Stimulated activated CD8-positive, alpha-beta memory T cell treated with anti-CD3 and anti-CD28 coated beads, Interleukin-7, amount 100 ng/mL, for 24 hours (primary cell): Measurements from ENCODE around the gene ZNF668.
"Not testable (repeated sequence)": the region's sequence is repeated elsewhere in the genome, so short reads cannot be mapped to it uniquely, and the experiment has no call there.

Experiments
- DNase-seq: peaks from one replicate; pipeline ENCODE4 v3.0.0-alpha.2; 2020; ENCODE audit warnings: low read depth

Gene ZNF668

DNA sequence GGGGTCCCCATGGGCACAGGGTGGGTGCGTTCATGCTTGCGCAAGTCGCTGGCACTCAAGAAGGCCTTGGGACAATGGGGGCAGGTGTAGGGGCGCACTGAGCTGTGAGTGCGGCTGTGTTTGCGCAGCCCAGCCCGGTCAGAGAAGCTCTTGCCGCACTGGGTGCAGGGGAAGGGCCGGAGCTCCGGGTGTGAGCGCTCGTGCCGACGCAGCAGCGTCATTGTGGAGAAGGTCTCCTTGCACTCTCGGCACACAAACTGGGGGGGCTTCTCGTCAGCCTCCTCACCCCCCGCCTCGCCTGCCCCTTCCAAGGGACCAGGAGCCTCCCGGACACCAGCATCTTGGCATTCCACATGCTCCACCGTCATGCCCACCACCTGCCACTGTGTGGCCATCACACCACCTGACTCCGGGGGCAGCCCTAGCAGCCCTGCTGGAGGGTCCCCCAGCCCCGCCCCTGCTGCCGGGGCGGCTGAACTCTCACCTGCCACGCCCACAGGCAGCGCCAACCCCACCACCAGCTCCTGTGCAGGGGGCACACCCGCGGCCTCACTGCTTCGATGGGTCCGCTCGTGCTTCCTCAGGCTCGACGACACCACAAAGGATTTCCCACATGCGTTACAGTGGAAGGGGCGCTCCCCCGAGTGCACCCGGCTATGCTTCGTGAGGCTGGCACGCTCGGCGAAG lies 12.8 kb downstream of the ZNF668 start:
- no peak for DNase-seq

DNA sequence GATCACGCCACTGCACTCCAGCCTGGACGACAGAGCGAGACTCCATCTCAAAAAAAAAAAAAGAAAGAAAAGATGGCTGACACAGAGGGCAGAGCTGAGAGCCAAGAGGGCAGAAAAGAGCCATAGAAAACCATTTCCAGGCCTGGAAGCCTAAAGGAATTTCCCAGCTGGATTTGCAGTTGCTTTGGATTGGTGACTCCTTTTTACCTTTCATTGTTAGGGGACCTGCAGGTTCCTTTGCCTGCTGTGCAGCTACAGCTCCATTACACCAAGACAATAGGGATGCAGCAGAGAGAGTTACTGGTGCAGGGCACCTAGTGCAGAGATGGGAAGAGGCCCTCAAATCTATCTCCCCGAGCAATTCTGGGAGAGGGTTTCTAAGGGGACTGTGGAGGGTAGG lies 18.4 kb downstream of the ZNF668 start:
- DNase-seq: no peak

DNA sequence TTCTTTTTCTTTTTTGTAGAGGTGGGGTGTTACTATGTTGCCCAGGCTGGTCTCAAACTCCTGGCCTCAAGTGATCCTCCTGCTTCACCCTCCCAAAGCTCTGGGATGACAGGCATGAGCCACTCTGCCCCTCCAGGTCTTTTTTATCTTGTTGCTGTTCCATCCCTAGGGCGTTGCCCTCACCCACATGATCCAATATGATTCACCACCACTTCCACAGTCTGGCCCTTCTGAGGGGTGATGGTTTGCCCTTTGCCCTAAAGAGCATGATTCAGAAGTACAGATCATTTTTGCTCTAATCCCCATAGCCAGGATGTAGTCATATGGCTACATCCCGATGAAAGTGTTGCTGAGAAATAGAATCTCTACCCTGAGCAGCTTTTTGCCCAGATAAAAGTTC lies 21.9 kb downstream of the ZNF668 start:
- DNase-seq: no peak

DNA sequence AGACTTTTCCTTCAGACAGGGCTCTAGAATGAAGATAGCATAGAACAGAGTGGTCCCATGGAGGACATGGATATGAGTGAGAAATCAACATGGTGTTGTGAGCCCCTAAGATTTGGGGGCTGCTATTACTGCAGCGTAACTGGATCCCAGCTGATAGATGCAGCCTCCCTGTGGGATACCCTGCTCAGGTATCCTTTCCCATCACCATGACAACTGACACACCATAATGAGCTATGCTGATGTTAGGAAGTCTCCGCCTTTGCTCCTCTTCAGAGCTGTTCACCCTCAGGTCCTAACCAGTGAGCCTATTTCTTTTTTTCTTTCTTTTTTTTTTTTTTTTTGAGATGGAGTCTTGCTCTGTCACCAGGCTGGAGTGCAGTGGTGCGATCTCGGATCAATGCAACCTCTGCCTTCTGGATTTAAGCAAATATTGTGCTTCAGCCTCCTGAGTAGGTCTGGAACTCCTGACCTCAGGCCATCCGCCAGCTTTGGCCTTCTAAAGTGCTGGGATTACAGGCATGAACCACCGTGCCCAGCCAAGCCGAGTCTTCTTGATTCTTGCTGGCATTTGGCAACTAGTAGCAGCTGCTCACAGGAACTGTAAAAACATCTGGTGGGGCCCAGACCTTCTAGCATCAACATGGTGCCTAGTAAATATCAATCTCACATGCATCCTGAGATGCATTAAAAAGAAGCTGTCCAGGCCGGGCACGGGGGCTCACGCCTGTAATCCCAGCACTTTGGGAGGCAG lies 23.6 kb downstream of the ZNF668 start:
- no peak for DNase-seq

DNA sequence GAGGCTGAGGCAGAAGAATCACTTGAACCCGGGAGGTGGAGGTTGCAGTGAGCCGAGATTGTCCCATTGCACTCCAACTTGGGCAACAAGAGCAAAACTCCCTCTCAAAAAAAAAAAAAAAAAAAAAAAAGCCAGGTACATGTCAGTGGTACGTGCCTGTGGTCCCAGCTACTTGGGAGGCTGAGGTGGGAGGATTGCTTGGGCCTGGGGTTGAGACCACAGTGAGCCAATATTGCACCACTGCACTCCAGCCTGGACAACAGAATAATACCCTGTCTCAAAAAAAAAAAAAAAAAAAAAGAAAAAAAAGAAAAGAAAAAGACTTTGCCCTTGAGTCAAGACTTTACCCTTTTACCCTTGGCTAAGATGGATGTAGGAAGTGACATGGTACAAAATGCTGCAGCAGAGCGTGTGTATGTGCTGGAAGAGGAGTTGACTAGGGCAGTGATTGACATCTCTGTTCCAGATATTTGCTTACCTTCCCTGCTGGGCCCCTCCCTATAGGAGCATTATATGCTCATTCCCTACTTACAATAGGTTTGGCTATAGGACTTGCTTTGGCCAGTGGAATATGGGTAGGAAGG lies 30.1 kb downstream of the ZNF668 start:
- DNase-seq: no peak

DNA sequence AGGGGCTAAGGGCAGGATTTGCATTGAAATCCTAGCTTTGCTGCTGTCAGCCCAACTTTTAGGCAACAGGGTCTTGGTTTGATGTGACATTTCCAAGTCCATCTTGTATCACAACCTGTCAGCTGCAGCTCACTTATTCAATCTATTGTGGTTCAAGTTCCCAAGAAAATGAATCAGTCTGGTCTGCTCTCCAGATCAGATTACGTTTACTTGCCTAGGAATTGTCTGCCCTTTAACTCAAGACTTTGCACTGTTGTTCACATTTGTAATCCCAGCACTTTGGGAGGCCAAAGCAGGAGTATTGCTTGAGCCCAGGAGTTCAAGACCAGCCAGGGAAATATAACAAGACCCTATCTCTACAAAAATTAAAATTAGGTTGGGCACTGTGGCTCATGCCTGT lies 30.7 kb downstream of the ZNF668 start:
- DNase-seq: no peak

DNA sequence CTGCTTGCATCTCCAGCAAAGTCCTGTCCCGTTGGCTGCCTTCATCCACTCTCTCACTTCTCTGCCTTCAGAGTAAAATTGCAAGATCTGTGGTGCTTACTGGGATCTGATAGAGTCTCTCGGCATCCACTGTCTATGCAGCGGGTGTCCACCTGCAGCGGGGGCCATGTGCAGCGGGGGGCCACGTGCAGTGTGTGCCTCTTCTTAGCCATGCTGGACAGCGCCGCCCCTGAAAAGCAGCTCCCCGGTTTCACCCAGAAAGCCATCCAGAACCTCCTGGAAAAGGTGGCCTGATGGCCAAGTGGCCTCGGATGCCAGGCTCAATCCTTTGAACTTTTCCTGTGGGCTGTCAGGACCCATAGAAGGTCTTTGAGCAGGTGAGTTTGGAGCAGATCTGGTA lies 31.2 kb downstream of the ZNF668 start:
- no peak for DNase-seq

DNA sequence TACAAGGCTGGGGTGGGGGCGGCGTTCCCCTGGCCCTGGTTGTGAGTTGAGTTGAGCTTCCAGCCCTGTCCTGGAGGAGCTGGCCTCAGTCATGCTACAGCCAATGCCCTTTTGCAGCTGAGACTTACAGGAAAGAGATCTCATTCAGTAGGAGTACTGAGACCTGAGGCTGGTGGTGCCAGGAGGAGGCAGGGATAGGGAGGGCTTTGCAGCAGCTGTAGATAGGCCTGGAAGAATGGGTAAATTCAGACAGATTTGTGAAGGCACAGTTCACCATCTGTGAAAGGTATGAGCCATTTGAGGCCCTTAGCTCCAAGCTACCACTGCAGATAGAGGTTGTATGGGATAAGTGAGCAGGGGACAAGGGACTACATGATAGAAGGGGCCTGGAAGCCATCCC lies 35.0 kb downstream of the ZNF668 start:
- no peak for DNase-seq

DNA sequence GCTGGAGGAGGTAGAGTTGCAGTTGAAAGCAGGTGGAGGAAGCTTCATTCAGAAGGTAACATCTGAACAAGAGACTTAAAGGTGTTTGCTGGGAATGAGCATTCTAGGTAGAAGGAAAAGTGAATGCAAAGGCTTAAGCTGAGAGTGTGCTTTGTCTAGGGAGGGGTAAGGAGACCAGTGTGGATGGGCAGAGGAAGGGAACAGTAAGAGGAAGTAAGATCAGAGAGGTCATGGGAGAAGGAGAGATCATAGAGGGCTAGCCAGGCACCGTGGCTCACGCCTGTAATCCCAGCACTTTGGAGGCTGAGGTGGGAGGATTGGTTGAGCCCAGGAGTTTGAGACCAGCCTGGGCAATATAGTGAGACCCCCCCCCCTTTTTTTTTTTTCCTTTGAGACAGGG lies 37.3 kb downstream of the ZNF668 start:
- DNase-seq: no peak

DNA sequence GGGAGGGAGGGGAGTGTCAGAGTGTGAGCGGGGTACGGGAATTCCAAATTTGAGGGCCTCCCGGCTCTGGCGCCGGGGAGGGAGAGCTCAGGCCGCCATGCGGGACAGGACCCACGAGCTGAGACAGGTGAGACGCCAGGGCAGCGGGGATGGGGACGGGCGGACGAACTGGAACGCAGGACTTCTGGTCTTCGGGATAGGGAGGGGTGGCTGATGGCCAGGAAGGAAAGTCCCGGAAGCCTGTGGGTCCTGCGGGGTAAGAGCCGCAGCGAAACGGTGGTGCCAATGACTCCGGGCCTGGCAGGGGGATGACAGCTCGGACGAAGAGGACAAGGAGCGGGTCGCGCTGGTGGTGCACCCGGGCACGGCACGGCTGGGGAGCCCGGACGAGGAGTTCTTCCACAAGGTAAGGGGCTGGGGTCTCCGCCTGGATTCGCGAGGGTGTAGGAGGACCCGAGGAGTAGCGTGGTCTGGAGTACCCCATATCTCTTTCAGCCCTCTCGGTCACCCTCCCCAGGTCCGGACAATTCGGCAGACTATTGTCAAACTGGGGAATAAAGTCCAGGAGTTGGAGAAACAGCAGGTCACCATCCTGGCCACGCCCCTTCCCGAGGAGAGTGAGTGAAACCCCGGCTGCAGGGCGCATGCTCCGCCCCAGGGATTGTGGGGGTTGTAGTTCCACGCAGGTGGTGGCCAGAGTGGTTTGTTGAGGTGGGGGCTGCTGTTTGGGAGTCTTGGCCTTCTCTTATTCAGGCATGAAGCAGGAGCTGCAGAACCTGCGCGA lies 40.1 kb downstream of the ZNF668 start:
- DNase-seq: peak; percentile 79

DNA sequence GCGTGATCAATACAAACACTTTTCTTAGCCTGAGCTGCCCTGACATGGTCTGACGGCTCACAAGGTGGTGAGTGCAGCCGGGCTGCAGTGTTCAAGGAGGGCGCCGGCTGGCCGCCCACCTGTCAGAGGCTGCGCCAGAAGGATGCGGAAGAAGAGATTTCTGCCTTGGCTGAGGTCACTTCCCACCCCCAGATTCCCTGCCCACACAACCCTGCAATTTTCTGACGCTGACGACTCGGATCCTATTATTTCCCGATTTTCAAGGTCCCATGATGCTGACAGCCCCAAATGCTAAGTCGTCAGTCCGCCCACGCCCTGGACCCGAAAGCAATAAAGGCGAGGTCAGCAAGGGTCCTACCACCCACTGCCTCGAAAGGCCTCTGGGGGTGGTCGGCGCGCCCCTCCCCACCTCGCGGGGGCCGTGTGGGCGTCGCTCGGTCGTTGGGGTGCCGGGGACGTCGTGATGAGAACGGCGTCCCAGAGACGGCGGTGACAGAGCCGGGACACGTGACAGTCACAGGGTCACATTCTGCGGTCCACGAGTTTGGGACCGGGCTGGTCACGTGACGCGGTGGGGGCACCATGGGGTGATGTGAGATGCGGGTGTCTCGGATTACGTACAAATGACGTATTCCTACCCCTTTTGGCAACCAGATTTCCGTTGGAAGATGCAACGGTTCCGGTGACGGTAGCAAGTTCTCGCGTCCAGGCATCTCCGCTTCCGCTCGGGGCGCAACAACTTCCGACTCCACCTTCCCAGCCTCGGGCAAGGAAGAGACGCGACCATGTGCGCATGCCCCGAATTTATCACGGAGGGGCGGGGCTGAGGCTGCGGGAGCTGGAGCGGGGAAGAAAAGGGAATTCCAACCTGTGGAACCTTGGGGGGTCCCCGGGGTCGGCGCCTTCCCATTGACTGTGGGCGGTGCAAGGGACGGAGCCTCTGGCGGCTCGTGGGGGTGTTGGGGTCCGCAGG lies 41.0 kb downstream of the ZNF668 start, which contains the start of gene STX4:
Gene STX4, plus strand, starts transcription at position 823 of the 973 bp plus-strand sequence. CDS start 248 bp downstream, outside the sequence.
- peak; percentile 98 for DNase-seq

DNA sequence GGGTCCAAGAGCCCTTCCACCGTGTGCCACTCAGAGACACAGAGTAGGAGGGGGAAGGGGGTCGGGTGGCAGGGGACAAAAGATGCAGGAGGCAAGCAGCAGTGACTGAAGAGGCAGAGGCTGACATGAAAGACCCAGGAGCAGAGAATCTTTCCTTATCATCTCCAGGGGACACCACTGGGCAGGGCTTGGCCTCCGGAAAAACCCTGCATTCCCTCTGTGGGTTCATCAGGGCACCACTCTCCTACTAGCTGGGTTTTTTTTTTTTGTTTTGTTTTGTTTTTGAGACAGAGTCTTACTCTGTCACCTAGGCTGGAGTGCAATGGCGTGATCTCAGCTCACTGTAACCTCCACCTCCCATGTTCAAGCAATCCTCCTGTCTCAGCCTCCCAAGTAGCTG lies 42.8 kb downstream of the ZNF668 start:
- DNase-seq: no peak

DNA sequence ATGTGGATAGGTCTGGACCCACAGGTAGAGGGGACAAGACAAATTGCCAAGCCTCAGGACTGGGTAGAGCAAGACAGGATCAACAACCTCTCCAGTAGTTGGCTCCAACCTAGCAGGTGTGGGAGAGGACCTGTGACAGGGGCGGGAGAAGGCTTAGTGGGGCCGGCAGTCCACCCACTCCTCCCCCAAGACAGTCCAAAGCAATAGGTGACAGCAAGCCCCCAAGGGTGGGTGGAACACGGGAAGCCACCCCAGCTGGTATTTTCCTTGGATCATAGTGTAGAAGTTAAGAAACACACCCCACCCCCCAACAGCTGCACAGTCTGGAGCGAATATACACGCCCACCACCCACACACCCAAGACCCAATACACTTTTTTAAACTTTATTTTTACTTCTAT lies 44.8 kb downstream of the ZNF668 start:
- DNase-seq: no peak

DNA sequence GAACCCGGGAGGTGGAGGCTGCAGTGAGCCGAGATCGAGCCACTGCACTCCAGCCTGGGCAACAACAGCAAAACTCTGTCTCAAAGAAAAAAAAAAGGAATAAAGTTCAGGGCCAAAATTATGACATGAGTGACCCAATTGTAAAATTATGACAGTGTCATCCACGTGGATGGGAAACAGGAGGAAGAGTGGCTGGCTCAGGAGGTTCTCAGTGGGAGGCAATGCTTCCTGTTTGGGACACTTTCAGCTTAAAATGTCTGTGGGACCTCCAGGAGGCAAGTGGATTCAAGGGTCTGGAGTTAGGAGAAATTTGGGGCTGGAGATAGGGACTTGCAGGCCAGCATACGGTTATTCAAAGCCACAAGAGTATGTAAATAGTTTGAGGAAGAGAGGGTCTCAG lies 48.7 kb downstream of the ZNF668 start:
- DNase-seq: no peak

DNA sequence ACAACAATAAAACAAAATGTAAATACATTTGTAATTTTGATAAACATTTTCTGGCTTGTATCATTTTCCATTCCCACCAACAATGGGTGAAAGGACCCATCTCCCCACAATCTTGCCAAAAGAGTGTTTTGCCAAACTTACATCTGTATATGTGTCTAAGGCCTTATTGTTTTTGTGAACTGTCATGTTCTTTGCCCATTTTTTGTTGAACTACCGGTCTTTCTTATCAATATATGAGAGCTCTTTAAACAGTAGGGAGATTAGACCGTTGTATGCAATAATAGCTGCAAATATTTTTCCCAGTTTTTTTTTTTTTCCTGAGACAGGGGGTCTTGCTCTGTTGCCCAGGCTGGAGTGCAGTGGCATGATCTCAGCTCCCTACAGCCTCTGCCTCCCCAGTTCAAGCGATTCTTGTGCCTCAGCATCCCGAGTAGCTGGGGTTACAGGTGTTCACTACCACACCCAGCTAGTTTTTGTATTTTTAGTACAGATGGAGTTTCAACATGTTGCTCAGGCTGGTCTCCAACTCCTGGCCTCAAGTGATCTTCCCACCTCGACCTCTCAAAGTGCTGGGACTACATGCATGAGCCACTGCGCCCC lies 50.3 kb downstream of the ZNF668 start:
- no peak for DNase-seq

DNA sequence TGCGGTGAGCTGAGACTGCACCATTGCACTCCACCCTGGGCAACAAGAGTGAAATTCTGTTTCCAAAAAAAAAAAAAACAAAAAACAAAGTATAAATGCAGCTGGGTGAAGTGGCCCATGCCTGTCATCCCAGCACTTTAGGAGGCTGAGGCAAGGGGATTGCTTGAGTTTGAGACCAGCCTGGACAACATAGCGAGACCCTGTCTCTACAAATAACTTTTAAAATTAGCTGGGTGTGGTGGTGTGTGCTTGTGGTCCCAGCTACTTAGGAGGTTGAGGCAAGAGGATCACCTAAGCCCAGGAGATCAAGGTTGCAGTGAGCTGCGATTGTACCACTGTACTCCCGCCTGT lies 50.8 kb downstream of the ZNF668 start:
- no peak for DNase-seq

DNA sequence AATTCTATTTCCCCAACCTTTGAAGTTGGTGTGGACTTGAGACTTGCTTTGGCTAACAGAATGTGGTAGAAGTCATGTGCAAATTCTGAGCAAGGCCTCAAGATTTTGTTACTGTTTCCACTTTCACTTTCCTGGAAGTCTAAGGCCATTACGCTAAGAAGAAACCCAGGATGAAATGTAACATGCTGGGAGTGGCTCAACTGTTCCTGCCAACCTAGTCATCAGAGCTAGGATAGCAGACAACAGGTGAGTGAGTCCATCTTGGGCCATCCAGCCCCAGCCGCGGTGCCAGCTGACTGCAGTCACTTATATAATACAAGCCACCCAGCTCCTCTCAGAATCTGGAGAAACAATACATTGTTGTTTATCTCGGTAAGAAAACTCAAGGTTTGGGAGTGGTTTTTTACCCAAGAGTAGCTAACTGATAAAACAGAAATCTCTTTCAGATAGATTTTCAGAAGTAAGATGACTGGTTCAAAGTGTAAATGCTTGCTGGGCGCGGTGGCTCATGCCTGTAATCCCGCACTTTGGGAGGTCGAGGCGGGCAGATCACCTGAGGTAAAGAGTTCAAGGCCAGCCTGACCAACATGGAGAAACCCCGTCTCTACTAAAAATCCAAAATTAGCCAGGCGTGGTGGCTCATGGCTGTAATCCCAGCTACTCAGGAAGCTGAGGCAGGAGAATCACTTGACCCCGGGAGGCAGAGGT lies 51.3 kb downstream of the ZNF668 start:
- DNase-seq: no peak

DNA sequence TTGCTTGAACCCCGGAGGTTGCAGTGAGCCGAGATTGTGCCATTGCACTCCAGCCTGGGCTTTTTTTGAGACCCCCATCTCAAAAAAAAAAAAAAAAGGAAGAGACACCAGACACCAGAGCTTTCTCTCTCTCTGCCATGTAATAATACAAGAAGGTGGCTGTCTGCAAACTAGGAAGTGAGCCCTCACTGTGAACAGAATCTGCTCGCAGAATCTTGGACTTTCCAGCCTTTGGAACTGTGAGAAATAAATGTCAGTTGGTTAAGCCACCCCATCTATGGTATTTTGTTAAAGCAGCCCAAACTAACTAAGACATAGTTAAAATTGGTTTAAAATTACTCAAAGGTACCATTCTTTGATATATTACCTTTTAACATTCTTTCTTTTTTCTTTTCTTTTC lies 53.5 kb downstream of the ZNF668 start:
- no peak for DNase-seq

DNA sequence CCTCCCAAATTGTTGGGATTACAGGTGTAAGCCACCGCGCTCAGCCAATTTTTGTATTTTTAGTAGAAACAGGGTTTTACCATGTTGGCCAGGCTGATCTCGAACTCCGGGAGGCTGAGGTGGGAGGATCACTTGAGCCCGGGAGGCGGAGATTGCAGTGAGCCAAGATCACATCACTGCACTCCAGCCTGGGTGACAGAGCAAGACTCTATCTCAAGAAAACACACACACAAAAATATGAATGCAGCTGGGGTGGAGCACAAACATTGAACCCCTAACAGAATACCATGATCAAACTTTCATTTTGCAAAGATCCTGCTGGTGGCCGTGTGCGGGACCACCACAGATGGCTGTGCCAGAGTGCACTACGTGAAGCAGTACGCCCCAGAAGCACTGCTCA lies 56.3 kb downstream of the ZNF668 start:
- not testable (repeated sequence) for DNase-seq

DNA sequence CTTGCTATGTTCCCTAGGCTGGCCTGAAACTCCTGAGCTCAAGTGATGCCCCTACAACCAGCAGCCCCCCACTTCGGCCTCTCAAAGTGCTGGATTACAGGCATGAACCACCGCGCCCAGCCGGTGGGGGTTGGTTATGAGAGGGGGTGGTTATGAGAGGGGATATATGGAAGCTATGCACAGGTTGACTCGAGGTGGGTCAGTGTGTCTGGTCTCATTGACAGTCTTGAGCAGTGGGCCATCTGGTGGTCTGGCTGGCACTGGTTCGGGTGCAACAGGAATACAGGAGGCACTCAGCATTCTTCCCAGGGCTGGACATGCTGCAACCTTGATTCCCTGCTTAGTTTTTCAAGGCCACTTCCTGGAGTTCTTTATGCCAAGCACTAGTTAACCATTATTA lies 58.0 kb downstream of the ZNF668 start:
- DNase-seq: no peak
